DMS 273 treated with DMSO at 0.1 percent for 48 hours (cell line): Measurements from ENCODE around the gene PRR5L.

ENCODE experiments used
- DNase-seq: peaks from one replicate; lab custom pipeline; 2025; lab: John Stamatoyannopoulos, UW

Gene PRR5L, protein sequence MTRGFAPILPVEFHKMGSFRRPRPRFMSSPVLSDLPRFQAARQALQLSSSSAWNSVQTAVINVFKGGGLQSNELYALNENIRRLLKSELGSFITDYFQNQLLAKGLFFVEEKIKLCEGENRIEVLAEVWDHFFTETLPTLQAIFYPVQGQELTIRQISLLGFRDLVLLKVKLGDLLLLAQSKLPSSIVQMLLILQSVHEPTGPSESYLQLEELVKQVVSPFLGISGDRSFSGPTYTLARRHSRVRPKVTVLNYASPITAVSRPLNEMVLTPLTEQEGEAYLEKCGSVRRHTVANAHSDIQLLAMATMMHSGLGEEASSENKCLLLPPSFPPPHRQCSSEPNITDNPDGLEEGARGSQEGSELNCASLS

DNA sequence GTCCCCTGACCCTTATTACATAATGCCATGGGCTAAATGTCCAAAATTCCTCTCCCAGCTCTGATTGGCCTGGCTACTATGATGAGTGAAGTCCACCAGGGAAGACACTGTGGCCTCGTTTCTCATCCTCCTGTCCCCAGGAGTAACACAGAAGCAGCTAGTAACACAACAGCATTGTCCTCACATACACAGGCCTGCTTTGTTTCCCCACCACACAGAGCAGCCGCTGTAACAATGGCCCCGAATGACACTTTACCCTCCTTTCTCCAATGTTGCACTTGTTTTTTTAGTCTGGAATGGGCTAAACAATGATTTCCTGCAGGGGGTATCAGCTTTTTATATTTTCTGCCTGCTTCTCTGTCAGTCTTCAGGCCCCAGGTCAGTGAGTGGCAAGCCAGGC lies at the start of gene PRR5L:
PRR5L (plus strand) TSS at position 363 of the 400 bp plus-strand sequence. CDS start 104,834 bp downstream, outside the sequence.
- DNase-seq = no peak

DNA sequence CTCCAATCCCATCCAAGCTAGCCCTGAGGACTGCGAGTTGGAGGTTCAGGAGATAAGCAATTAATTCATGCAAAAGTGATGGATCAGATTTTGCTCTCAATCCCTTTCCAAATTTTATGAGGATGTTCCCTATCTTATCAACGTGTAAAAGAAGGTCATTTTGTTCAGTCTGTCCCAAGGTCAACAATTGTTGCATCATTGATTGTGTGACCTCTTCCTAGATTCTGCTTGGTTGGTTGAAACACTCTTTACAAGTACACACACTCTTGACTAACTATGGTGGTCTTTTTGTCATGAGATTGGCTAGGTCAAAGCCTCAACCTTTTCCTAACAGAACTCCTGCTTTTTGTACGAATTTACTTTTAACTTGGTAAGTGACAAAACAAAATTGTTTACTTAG lies 48.6 kb upstream of the PRR5L start:
- no peak for DNase-seq

DNA sequence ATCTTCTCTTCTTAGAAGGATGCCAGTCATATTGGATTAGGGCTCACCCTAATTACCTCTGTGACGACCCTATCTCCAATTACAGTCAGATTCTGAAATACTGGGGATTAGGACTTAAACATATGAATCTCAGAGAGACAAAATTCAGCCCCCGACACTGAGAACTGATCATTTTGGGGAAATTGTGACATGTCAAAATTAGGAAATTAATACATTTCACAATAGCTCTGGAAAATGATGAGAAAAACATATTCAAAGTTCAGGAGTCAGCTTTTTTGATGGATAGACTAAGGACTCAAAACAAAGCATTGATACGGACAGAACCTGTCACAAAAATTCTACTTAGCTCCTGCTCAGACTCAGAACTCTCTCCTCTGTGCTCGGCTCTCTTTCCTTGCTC lies 47.7 kb upstream of the PRR5L start:
- DNase-seq = no peak

DNA sequence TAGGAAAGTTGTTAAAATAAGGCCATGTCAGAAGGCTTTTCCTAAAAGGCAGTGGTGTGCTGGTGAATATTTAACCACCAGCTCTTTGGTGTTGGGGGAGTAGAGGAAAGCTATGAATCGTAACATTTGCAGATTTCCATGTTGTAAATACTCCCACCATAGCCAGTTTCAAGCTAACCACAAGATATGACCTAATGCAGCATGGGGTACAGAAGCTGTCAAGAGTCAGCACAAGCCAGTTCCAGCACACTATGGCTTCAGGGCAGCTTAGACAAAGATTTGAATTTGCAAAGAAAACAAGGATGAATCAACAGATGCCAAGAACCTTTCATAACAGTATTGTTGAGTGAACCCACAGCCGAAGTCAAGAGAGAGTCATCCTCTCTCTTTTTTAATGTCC lies 46.8 kb upstream of the PRR5L start:
- no peak for DNase-seq

DNA sequence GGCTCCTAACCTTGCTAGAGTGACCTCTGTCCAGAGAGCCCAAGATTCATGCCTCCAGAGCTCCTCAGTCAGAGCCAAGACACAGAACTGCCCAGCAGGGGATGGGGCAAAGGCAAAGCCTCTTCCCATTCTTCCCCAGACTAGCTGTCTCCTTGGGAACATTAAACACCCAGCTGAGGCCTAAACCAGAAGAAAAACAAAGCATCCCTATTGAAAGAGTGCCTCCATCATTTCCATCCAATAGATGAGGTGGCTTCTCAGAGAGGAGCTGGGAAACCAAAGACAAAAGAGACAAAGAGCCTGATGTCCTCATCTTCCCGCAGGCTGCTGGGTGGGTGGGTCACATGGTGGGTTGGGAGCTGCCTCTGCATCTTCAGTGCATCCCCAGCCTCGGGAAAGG lies 44.3 kb upstream of the PRR5L start:
- DNase-seq = no peak

DNA sequence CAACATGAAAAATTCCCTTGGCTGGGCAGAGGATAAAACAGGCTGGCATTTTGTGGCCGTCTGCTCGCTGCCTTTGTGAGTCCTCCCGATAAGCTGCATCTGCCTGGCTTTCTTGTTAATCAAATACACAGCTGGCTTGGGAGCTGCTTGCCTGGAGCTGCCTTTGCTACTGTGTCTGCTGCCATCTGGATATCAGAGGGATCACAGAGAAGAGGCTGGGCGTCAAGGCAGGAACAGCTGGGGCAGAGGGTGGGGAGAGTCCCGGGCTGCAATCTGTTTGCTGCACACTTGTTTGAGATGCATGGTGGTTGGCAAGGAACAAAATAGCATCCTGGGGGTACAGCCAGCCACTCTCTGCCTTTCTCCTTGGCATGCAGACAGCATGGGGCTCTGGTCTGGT lies 42.9 kb upstream of the PRR5L start:
- DNase-seq = peak; percentile 96

DNA sequence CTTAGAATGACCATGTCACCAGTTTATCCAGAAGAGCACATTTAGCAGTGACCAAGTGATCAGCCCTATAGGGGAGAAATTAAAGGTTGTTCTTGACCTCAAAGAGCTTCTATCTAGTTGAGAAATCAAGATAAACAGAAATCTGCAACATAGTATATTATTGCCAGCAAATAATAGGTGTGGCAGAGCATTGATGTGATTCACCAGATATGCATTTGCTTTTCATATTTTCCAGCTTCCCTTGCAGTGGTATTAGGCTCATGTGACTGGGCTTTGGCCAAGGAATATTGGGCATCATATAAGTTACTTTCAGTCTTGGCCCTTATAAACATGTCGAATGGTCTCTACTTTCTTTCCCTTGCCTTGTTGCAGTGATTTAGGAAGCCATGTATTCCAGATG lies 41.4 kb upstream of the PRR5L start:
- DNase-seq = no peak

DNA sequence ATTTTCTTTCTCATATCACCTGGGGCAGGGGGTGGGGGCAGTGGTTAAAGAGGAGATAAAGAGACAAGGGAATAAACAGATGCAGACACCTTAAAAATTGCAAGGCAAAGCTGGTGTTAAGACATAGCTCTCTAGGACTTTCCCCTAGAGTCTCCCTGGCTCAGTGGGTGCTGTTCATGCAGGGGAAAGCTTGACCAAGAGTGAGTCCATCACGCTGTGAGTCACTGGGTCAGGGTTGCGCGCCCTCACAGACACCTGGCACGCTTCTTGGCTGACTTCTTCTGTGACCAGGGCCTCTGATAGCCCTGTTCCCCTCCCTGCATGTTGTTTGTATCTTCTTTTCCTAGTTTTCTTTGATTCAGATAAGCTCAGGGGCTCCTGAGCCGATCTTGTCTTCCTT lies 38.7 kb upstream of the PRR5L start:
- no peak for DNase-seq

DNA sequence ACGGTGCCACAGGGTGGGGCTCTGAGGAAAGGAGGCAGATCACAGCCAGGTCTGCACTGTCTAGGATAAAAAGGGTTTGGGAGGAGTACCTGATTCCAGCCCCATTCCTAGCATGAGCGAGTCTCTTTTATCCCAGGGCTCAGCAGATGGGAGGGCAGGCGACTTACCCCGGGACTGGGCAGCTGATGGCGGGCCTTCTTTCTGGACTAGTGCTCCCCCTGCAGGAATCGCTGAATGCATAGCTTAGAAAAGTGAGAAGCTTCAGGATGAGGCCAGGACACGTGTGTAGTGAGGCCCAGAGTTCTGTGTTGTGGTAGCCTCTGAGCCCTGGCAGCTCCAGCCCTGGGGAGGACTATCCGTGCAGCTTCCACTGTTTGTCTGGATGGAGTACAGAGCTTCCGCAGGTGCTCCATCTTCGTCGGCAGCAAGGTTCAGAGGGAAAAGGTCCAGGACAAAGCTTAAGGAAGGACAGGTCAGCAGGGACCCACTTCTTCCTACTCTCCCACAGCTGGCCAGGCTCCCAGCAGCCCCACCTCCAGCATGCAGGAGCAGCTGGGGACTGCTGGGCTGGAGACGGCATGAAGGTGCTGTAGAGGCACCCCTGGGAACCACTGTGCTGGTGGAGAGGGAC lies 37.2 kb upstream of the PRR5L start:
- DNase-seq = peak; percentile 61

DNA sequence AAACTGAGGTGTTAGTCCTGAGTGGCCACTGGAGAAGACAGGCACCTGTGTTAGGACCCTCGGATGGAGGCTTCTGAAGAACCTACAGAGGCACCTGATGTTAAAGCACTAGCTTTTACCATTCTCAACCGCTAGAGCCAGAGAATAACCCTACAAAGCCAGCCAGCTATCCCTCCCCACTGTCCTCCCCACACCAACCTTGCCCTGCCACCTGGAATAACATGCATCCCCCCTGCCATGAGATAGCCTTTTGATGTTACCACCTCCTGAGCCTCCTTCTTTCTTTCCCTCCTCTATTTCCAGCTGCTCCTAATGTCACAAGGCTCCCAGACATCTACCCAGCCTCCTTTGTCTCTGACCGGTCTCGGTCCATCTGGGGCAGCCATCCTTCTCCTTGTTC lies 35.0 kb upstream of the PRR5L start:
- no peak for DNase-seq

DNA sequence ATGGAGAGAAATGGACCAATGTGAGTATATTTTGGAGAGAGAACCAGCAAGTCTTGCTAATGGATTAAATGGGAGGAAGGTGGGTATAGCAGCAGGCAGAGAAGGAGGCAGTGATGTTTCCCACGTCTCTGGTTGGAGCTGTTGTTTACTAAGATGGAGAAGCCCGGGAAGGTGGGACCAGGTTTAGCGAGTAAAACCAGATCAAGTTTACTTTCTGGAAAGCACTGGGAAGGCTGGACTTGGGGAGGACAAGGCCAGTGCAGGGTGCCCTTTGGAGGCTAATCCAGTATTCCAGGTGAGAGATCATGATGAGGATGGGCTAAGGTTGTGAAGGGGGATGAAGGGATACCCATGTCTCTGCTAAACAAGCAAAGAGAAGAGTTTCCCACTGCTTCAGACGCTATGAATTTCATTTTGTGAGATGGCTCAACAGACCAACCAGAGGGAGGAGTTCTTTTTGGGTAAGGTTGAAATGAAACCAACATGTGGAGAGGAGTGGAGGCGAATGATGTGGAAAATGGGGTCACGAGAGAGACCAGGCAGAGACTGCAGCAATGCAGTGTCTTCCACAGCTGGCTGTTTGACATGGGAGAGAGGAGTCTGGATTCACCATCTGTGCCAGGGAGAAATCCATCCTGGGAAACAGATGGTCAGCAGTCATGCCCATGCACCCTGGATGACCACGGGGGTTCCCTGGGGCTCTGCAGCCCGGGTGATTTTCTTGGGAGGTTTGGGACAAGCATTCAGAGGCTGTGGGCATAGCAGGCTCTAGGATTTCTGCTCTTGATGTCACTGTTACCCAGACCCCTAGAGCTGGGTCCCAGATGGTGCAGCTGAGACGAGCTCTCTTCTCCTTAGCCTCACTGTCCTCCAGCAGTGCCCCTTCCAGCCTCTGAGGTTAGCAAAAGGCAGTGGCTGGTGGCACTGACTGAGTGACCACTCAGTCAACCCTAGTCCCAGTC lies 31.8 kb upstream of the PRR5L start:
- no peak for DNase-seq

DNA sequence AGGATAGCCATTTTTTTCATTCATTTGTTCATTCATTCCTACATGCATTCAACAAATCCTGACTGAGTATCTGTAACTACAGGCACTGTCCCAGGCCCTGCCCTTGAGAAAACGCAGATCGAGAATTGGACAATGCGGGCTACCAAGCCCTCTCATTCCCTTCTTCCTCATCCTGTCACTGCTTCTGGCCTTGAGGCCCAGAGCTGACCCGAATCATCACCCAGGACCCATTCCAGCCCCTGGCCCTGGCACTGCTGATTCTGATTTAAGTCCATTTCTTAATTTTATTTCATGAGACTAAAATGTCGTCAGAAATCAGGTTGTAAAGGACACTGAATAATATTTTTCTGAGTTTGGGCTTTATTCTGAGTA lies 31.1 kb upstream of the PRR5L start:
- DNase-seq = no peak

DNA sequence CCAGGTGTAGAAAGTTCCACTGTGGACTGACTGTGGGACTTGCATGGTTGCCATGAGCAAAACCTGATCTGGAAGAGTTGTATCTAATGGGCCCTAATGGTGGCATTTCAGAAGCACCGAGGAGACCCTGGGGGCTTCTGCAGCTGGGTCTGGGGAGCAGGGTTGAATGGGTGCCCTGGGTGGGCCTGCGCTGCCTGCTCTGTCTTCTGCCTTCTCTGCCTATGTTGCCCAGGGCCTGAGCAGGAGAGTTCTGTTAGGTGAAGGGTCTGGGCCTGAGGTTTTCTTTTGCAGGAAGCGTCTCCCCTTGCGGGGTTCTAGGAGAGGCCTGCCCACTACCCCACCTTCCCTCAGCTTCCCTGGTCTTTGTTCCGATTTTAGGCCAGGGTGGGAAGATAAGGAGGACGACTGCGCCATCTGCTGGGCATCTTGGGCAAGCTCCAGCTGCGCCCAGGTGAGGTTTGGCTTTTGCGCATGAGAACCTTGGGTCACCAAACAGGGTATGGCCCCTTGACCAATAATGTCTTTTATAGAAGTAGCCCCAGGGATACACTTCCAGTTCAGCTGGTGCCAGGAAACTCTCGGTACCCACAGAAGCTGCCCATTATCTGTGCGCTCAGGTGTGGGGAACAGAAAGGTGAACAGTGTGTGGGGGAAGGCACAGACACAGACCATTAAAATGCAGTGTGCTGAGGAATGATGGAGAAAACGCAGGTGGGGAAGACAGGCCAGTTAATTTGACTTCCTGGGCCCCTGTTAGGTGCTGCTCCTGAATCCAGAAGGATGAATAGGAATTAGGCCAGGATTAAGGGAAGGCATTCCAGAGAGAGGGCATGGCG lies 30.1 kb upstream of the PRR5L start:
- DNase-seq = no peak

DNA sequence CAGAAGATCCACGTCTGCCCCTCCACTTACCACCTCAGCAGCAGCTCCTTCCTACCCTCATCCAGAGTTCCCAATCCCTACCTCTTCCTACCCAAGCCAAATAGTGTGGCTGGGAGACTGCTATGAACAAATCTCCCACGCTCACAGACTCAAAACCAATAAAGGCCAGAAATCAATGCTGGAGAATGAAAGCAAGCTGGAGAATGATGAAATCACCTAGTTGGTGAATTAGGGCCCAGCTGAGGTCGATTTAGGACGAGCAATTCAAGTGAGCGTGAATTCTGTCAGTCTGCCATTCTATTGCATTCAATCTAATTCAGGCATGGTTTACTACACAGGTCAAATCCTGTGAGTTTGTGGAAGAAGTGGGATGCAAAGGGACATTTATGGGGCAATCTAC lies 29.3 kb upstream of the PRR5L start:
- DNase-seq = no peak

DNA sequence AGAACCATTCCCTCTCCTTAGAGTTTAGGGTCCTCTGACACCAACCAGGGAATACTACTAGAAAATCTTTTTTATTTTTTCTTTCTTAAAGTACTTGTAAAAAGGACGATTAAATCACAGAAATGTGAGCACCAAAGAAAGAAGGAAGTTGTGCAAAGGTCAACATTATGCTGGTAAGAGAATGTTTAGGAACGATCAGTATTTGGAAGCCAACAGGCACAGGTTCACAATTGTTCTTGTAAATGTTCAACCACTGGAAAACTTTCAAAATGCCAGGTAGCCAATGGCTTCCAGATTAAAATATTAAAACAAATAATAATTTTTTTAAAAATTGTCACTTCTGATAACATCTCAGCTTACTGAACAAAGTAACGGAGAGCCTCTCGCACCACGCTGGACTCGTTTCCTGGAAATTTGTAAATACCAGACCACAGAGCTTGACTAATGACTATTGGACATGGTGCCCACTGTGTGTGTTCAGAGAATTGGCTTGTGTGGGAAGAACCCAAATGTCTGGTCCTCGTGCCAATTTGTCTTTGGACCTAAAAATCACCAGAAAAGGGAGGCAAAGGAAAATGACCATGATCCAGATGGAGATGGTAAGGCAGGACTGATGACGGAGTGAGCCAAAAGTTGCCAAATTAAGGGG lies 27.6 kb upstream of the PRR5L start:
- DNase-seq = no peak

DNA sequence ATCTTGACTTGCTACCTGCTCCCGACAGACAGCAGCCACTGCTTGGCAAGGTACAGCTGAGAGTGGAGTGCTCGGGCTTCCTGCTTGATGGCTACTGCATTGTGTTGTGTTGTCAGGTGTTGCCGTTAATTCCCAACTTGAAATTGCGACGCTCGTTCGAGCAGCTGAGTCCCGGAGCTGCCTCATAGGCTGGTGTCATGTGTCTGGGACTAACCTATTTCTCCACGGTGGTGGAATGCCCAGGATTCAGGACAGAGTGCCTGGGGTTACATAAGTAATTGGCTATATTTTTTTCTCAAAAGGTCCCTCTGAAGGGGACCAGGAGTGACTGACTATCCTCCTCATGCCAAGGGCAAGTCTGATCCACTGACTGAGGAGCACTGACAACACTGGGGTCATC lies 25.4 kb upstream of the PRR5L start:
- no peak for DNase-seq

DNA sequence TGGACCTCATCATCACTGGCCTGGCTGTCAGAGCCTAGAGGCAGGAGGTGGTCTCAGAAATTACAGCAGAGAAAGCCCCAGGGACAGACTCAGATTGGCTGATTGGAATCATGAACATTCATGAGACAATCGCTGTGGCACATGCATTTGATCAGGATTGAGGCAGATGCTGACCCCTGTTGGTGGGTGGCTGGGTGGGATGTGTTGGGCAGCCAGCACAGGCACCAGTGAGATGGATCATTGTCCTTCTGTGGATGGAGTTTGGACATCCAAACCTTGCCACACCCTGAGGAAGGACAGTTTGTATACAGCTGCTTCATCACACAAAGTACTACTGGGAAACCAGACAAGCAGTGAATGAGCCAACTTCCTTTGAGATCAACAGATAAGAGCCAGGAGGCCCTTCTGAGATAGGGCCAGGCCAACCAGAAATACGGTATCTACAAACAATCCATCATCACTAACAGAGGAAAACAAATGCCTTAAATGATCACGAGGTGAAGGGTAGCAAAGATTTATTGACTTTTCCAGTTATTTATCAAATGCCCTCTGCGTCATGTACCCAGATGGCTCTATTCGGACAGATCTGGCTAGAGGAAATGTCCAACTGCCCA lies 24.2 kb upstream of the PRR5L start:
- no peak for DNase-seq

DNA sequence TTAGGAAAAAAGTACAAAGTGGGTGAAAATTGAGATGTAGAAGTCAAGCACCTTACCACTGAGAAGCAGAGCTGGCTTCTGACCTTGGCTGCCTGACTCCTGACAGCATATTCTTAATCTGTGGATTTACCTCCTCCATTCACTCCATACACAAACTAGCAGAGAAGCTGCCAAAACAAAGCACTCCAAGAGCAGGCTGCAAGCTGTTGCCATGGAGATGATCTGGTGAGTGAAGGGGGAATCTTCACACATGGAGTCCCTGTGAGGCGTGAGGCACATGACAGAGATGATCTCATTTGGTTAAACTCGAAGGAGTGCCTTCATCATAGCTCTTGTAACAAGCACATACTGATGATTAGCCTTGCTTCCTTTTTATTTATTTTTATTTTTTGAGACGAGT lies 23.0 kb upstream of the PRR5L start:
- no peak for DNase-seq

DNA sequence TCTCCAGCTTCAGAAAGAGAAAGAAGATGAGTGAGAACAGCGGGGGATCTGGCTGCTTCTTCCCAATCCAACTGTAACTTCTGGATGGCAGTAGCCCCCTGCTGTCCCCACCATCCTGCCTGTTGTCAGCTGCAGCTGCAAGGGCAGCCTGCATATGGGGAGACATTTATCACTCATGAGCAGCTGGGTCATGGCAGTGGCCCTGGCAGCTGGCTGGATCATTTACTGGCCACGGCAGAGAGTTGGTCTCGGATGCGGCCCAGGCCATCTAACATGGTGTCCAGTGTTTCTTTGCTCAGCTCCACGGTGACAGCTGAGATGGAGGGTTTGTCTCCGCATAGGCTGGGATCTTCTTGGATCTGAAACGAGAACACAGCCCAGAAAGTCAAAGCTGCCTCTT lies 21.7 kb upstream of the PRR5L start:
- DNase-seq = no peak

DNA sequence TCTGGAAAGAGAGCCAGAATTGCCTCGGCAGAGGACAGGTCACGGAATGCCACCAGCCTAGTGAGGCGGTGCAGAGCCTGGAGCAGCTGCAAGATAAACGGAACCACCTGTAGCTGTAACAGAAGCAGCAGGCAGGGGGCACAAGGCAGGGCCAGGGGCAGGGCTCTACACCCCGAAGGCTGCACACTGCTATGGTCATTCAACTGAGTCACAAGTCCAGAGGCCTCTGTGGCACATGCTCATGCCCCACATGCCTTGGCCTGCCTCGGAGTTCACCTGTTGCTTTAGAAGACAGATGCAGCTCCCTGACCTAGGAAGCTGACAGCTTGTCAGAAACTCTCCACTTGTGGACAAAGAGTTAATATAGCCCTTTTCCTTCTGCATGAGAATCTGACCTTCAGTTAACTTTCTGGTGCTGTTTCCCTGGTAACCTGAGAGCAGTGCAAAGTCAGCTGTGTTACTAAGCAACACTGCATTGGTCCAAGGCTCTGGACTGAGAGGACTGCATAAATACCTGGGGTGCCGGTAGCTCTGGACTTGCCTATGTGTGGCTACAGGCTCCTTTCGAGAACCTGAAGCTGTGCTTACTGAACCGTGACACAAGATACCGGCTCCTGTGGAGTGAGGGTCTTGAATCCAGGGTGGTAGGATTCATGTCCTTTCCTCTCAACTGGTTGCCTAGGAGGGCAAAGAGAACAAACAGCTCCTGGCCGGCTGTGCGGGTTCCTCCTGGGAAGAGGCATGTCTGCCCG lies 17.4 kb upstream of the PRR5L start:
- DNase-seq = no peak
